CD8-positive, alpha-beta memory T cell (primary cell): ENCODE measurements around the gene CDC25C. TPM values are rescaled to one million over a fixed set of nuclear protein-coding genes. Genes with fewer than 3 reads are reported as not detected.
A peak's percentile ranks its signal among the peaks of the same experiment; 100 is the strongest.
"Not testable (repeated sequence)": the region's sequence is repeated elsewhere in the genome, so short reads cannot be mapped to it uniquely, and the experiment has no call there.

Source experiments
- CTCF ChIA-PET: fragments of 350-600 bp; sonication (Branson Sonifier 250); formaldehyde crosslinking; loops from one replicate; lab custom pipeline; 2021; ENCODE audit warnings: antibody characterized with exemption; lab: Charles Lee
- POLR2A ChIA-PET: fragments of 350-600 bp; sonication (Branson Sonifier 250); formaldehyde crosslinking; loops from one replicate; lab custom pipeline; 2021; ENCODE audit warnings: antibody characterized with exemption; lab: Charles Lee
- DNase-seq, 5 donors: peaks; one replicate each; pipeline versions ENCODE4 v3.0.0 to v3.0.0-alpha.2; 2020 to 2022; ENCODE audit warnings: mixed read lengths in 1 of 5
- H3K27ac ChIP-seq: one replicate; pipeline ENCODE4 v1.7.0; 2013; ENCODE audit warnings: low read depth, mild to moderate bottlenecking, low read length, moderate library complexity
- H3K27me3 ChIP-seq: 2 replicates; pipeline ENCODE4 v1.7.0; 2013; ENCODE audit warnings: low read length, mild to moderate bottlenecking; ENCODE audit not compliant: insufficient read depth, poor library complexity, severe bottlenecking
- H3K36me3 ChIP-seq: 2 replicates; pipeline ENCODE4 v1.7.0; 2013; ENCODE audit warnings: mild to moderate bottlenecking, low read length, moderate library complexity; ENCODE audit not compliant: insufficient read depth
- H3K4me1 ChIP-seq: 2 replicates; pipeline ENCODE4 v1.7.0; 2013; ENCODE audit warnings: mild to moderate bottlenecking, low read length, moderate library complexity; ENCODE audit not compliant: insufficient read depth
- H3K4me3 ChIP-seq: 2 replicates; pipeline ENCODE4 v1.7.0; 2013; ENCODE audit warnings: mild to moderate bottlenecking, low read length
- H3K9me3 ChIP-seq: 2 replicates; pipeline ENCODE4 v1.7.0; 2013; ENCODE audit warnings: mild to moderate bottlenecking, low read length
- H3K27ac Mint-ChIP-seq, 8 donors: one replicate each; pipeline ENCODE4 v1.8.0; 2020 to 2021; ENCODE audit warnings: mixed read lengths in 8 of 8, mild to moderate bottlenecking in 6 of 8, inconsistent platforms in 3 of 8, moderate library complexity in 3 of 8
- H3K27me3 Mint-ChIP-seq, 2 donors: one replicate each; pipeline ENCODE4 v1.8.0; 2020 to 2021; ENCODE audit warnings: mixed read lengths in 2 of 2, mild to moderate bottlenecking in 1 of 2, moderate library complexity in 1 of 2
- H3K36me3 Mint-ChIP-seq, 3 donors: one replicate each; pipeline ENCODE4 v1.8.0; 2020 to 2021; ENCODE audit warnings: mixed read lengths in 3 of 3, inconsistent platforms in 1 of 3, mild to moderate bottlenecking in 1 of 3
- H3K4me1 Mint-ChIP-seq, 3 donors: one replicate each; pipeline ENCODE4 v1.8.0; 2020 to 2021; ENCODE audit warnings: mixed read lengths in 3 of 3, inconsistent platforms in 1 of 3, mild to moderate bottlenecking in 1 of 3
- H3K4me3 Mint-ChIP-seq, 7 donors: one replicate each; pipeline ENCODE4 v1.8.0; 2020 to 2021; ENCODE audit warnings: mixed read lengths in 7 of 7, mild to moderate bottlenecking in 6 of 7, moderate library complexity in 4 of 7, inconsistent platforms in 2 of 7
- H3K9me3 Mint-ChIP-seq, 5 donors: one replicate each; pipeline ENCODE4 v1.8.0; 2020 to 2022; ENCODE audit warnings: mixed read lengths in 5 of 5, mild to moderate bottlenecking in 3 of 5, moderate library complexity in 2 of 5, inconsistent platforms in 1 of 5
- polyA plus RNA-seq: library from polyadenylated mRNA; unstranded; fragments of 300-500 nt; fragmentation: Illumina TruSeq; gene quantifications from one replicate; pipeline ENCODE4 v1.2.3, GENCODE V29; 2021
- total RNA-seq, 2 experiments: library from RNA; stranded (reverse); gene quantifications; one replicate each; pipeline ENCODE4 v1.2.3, GENCODE V29; 2021

Gene CDC25C
- total and polyA plus RNA-seq, 3 experiments from 2014 or later, result 4.3 to 5.3 TPM; not detected in 1

DNA sequence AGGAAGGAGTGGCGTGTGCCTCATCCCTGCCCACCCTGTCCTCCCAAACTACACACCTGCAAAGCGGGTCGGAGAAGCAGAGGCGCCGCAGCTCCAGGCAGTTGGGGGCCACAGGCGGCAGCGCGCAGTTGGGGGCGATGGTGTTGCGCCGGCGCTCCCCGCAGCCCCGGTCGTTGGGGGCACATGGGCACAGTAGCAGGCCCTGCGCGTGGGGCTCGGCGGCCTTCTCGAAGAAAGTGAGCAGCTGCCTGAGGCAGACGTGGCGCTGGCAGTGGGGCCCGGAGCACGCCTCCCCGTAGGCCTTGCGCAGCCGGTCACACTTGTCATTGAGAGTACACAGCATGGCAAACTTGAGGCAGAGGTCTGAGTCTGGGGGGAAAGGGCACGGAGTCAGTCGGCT is 74.0 kb downstream of the CDC25C start:
- Histone ChIP-seq H3K27ac (no peak overlapping the region), H3K4me3 (no peak overlapping the region), H3K36me3 (no peaks in the 10 kb centered on the region), H3K4me1 (no peaks in the 10 kb centered on the region), H3K27me3 (no peaks in the 10 kb centered on the region), H3K9me3 (no peaks in the 10 kb centered on the region)
- DNase-seq, result no peak
- ChIA-PET POLR2A (no interaction called here), CTCF (no interaction called here)
- Mint-ChIP-seq H3K27ac (no peak overlapping the region), H3K9me3 (no peaks in the 10 kb centered on the region), H3K27me3 (peaks cover 0 to 12% of the 10 kb centered on the region in 2 donors), H3K4me3 (no peak overlapping the region), H3K36me3 (no peaks in the 10 kb centered on the region), H3K4me1 (no peaks in the 10 kb centered on the region)

DNA sequence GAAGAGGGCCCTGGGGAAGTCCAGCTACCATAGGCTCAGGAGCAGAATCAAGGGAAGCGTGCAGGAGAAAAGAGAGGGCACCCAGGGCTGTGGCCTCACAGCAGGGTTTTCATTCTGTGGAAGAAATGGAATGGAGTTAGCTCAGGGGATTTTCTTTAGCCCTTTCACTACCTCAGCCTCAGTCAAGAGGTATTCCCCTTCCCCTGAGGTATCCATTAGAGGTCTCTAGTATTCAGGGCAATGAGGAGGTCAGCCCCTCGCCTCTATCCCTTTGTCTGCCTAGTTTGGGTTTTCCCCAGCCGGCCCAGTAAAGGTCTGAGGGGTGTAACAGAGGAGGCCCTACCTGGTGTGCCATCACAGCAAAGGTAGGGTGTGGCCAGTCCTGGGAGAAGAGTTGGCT is 78.7 kb downstream of the CDC25C start:
- Histone ChIP-seq H3K36me3 (no peaks in the 10 kb centered on the region), H3K9me3 (no peaks in the 10 kb centered on the region), H3K4me3 (no peak overlapping the region), H3K4me1 (no peaks in the 10 kb centered on the region), H3K27me3 (no peaks in the 10 kb centered on the region), H3K27ac (no peak overlapping the region)
- no peak overlapping the region for H3K27ac Mint-ChIP-seq
- H3K4me3 Mint-ChIP-seq, result no peak overlapping the region
- no peak for DNase-seq
- POLR2A ChIA-PET, result no interaction called here
- CTCF ChIA-PET, result no interaction called here
- H3K27me3 Mint-ChIP-seq, result peaks cover 1 to 15% of the 10 kb centered on the region in 2 donors
- no peaks in the 10 kb centered on the region for H3K9me3 Mint-ChIP-seq
- peaks cover 0 to 3% (median 0%) of the 10 kb centered on the region in 3 donors for H3K36me3 Mint-ChIP-seq
- H3K4me1 Mint-ChIP-seq, result no peaks in the 10 kb centered on the region

DNA sequence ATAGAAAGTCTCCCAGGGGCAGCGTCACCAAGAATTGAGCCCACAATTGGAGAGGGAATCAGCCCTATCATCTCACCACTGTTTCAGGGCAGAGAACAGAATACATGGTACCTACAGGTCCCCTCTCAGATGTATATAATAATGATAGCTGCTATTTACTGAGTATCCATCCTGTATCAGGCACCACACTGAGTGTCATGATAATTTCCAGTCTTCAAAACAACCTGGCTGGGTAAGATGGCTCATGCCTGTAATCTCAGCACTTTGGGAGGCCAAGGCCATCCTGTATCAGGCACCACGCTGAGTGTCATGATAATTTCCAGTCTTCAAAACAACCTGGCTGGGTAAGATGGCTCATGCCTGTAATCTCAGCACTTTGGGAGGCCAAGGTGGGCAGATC is 83.8 kb downstream of the CDC25C start:
- peaks cover 14 to 36% of the 10 kb centered on the region in 2 donors for H3K27me3 Mint-ChIP-seq
- H3K4me1 Mint-ChIP-seq, DNase-seq, H3K36me3 ChIP-seq, H3K4me3 Mint-ChIP-seq, H3K4me1 ChIP-seq, CTCF ChIA-PET, H3K27ac Mint-ChIP-seq, H3K27ac ChIP-seq, H3K36me3 Mint-ChIP-seq, H3K27me3 ChIP-seq, H3K9me3 Mint-ChIP-seq, H3K4me3 ChIP-seq, POLR2A ChIA-PET, H3K9me3 ChIP-seq: not testable (repeated sequence)

DNA sequence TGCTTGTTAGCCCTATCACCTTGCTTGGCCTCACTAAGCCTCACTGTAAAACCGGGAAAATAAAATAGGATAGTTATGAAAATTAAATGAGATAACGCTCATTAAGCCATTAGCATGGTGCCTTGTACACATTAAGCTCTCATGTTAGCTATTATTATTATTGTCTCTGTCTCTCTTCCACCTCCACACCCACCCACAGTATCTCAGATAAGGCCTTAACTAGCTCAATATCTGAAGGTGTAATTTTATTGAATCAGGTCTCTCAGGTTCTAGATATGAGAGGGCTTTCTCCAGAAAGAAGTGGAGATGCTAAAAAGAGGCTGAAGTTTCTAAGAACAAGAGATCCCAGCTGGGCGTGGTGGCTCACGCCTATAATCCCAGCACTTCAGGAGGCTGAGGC is 84.8 kb downstream of the CDC25C start:
- no peaks in the 10 kb centered on the region for H3K9me3 ChIP-seq
- CTCF ChIA-PET, result no interaction called here

DNA sequence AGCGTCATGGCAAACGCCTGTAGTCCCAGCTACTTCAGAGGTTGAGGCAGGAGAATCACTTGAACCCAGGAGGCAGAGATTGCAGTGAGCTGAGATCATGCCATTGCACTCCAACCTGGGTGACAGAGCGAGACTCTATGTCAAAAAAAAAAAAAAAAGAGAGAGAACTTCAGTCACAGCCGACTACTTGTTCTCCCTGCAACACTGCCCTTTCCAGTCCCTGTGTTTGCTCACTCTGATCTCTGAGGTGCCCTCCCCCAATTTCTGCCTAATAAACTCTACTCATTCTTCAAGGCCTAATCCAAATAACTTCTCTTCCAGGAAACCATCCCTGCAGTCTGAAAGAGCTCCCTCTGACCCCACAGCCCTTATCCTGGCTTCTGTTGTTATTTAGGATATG is 85.3 kb downstream of the CDC25C start:
- no peaks in the 10 kb centered on the region for H3K9me3 Mint-ChIP-seq
- POLR2A ChIA-PET, result interaction anchor here (0.7 kb wide), 1 partner anchor 119 kb away, joined by 3 read pairs; no protein-coding TSS in a partner anchor
- H3K36me3 Mint-ChIP-seq, result peaks cover 0 to 3% (median 0%) of the 10 kb centered on the region in 3 donors
- H3K9me3 ChIP-seq, result no peaks in the 10 kb centered on the region
- H3K27ac Mint-ChIP-seq, result peak overlapping the region in 1 of 8 donors; percentile 65
- CTCF ChIA-PET, result no interaction called here
- no peaks in the 10 kb centered on the region for H3K36me3 ChIP-seq
- peaks cover 11% of the 10 kb centered on the region for H3K27me3 ChIP-seq
- H3K4me3 ChIP-seq, result no peak overlapping the region
- H3K4me1 ChIP-seq, result no peaks in the 10 kb centered on the region
- no peak overlapping the region for H3K27ac ChIP-seq
- no peak overlapping the region for H3K4me3 Mint-ChIP-seq
- H3K4me1 Mint-ChIP-seq, result peaks cover 4 to 9% (median 5%) of the 10 kb centered on the region in 3 donors
- peaks cover 16 to 42% of the 10 kb centered on the region in 2 donors for H3K27me3 Mint-ChIP-seq
- no peak for DNase-seq

More for the DNA sequence above, 84.8 kb downstream of the CDC25C start:
- Histone ChIP-seq H3K27me3 (peaks cover 6% of the 10 kb centered on the region), H3K4me3 (no peak overlapping the region), H3K4me1 (no peaks in the 10 kb centered on the region), H3K27ac (no peak overlapping the region), H3K36me3 (no peaks in the 10 kb centered on the region)
- peaks cover 14 to 39% of the 10 kb centered on the region in 2 donors for H3K27me3 Mint-ChIP-seq
- H3K4me1 Mint-ChIP-seq, result peaks cover 0 to 6% (median 2%) of the 10 kb centered on the region in 3 donors
- H3K4me3 Mint-ChIP-seq, result no peak overlapping the region
- no peak for DNase-seq
- peaks cover 0 to 3% (median 0%) of the 10 kb centered on the region in 3 donors for H3K36me3 Mint-ChIP-seq
- no peaks in the 10 kb centered on the region for H3K9me3 Mint-ChIP-seq
- no peak overlapping the region for H3K27ac Mint-ChIP-seq
- POLR2A ChIA-PET, result interaction anchor here (0.7 kb wide), 1 partner anchor 119 kb away, joined by 3 read pairs; no protein-coding TSS in a partner anchor

DNA sequence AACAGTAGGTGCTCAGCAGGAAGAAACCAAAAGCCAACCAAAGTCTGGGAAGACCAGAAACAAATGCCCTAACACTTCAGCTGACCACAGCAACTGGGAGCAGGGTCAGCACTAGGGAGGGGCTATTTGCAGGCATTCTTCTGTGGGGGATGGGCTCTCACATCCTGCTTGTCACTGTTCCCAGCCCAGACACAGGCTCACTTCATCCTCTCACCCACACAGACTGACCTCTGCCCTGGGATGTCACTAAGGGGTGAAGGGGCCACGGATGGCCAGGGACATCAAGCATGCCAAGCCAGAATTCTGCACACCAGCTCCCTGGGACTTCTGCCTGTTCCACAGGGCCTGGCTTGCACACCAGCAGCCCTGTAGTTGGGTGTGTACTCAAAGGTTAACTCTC is 85.9 kb downstream of the CDC25C start:
- peaks cover 16% of the 10 kb centered on the region for H3K27me3 ChIP-seq
- ChIA-PET CTCF (no interaction called here), POLR2A (no interaction called here)
- Mint-ChIP-seq H3K36me3 (peaks cover 0 to 3% (median 0%) of the 10 kb centered on the region in 3 donors), H3K4me1 (peaks cover 10 to 16% (median 10%) of the 10 kb centered on the region in 3 donors), H3K27ac (no peak overlapping the region), H3K4me3 (no peak overlapping the region), H3K9me3 (no peaks in the 10 kb centered on the region), H3K27me3 (peaks cover 21 to 48% of the 10 kb centered on the region in 2 donors)
- H3K27ac ChIP-seq, result no peak overlapping the region
- H3K36me3 ChIP-seq, result no peaks in the 10 kb centered on the region
- DNase-seq, result no peak
- no peak overlapping the region for H3K4me3 ChIP-seq
- no peaks in the 10 kb centered on the region for H3K4me1 ChIP-seq
- H3K9me3 ChIP-seq, result no peaks in the 10 kb centered on the region

DNA sequence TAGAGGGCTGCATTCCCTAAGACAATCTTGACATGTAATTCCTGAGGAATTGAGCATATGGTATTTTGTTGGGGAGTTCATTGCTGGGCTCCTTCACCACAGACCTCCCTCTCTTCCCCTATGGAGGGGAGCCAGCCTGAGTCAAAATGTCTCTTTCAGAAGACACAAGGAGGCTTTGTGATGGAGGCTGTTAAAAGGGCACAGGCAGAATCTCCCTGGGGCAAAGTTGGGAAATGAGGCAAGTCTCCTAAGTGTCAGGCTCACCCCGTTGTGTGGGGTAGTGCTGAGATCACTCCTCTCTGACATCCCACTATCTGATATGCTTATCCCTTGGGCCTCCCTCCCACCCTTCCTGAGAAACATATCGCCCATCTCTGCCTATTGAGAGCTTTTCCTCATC is 87.8 kb downstream of the CDC25C start:
- no peaks in the 10 kb centered on the region for H3K4me1 ChIP-seq
- Mint-ChIP-seq H3K4me1 (peaks cover 13 to 19% (median 13%) of the 10 kb centered on the region in 3 donors), H3K4me3 (no peak overlapping the region), H3K27ac (no peak overlapping the region), H3K9me3 (no peaks in the 10 kb centered on the region), H3K36me3 (no peaks in the 10 kb centered on the region), H3K27me3 (peaks cover 33 to 57% of the 10 kb centered on the region in 2 donors)
- ChIA-PET CTCF (interaction anchor here (1.4 kb wide), 1 partner anchor 14 kb away, joined by 3 read pairs; no protein-coding TSS in a partner anchor), POLR2A (no interaction called here)
- no peak for DNase-seq
- H3K4me3 ChIP-seq, result no peak overlapping the region
- H3K9me3 ChIP-seq, result no peaks in the 10 kb centered on the region
- H3K27me3 ChIP-seq, result peaks cover 31% of the 10 kb centered on the region
- no peak overlapping the region for H3K27ac ChIP-seq
- no peaks in the 10 kb centered on the region for H3K36me3 ChIP-seq

DNA sequence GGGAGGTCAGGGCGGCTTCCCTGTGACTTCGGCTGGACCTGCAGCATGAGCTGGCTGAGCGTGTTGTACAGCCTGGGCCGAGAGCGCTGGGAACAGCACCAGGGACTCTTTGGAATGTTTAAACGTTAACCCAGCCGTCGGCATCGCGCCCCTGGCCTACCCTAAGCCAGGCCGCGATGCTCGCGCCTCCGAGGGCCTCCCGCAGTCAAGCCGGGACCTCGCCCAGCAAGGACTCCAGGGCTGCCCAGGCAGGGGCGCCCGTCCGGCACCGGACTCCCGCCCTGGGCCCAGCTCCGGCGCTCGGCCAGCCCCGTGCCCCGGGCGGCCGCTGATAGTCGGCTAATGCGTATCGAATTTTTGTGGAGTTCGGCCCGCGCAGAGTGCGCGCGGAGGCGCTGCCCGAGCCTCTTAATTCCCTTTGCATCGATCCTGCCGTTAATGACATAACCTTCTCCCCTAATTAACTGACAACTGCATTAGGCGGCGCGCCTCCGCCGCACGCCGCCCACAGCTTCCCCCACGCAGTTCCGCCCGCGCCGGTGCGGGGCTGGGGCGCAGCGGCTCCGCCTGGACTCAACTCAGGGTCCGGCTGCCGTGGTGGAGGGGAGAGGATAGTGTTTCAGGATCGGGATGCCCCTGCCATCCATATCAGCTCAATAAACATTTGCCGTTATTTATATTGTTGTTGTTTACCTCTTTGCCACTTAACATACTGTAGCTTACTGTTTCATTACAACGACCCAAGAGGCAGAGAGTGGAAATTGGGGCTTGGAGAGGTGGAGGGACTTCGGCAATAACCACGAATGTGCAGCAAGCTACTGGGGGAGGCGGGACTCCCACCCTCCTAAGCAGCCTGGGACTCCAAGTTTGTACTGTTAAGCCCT is 89.7 kb downstream of the CDC25C start:
- peak overlapping the region; percentile 4 for H3K4me3 ChIP-seq
- H3K9me3 Mint-ChIP-seq, result no peaks in the 10 kb centered on the region
- DNase-seq, result no peak
- no peaks in the 10 kb centered on the region for H3K9me3 ChIP-seq
- H3K27ac Mint-ChIP-seq, result no peak overlapping the region
- H3K4me3 Mint-ChIP-seq, result peak overlapping the region in 6 of 7 donors; percentile 41 to 76 (median 50)
- no peaks in the 10 kb centered on the region for H3K36me3 ChIP-seq
- ChIA-PET POLR2A (no interaction called here), CTCF (interaction anchor here (1.2 to 1.4 kb wide), 2 partner anchors 11 to 12 kb away, joined by 3 read pairs; no protein-coding TSS in a partner anchor)
- H3K4me1 Mint-ChIP-seq, result peaks cover 13 to 19% (median 13%) of the 10 kb centered on the region in 3 donors
- no peaks in the 10 kb centered on the region for H3K36me3 Mint-ChIP-seq
- no peaks in the 10 kb centered on the region for H3K4me1 ChIP-seq
- H3K27me3 Mint-ChIP-seq, result peaks cover 39 to 64% of the 10 kb centered on the region in 2 donors
- H3K27ac ChIP-seq, result no peak overlapping the region
- H3K27me3 ChIP-seq, result peaks cover 33% of the 10 kb centered on the region
